ENCODE data around the gene ARSB. TPM values are rescaled to one million over a fixed set of nuclear protein-coding genes. Genes with fewer than 3 reads are reported as not detected.

The ARSB gene
- total RNA-seq, 2 experiments from 2014 or later = 9.2 TPM

DNA sequence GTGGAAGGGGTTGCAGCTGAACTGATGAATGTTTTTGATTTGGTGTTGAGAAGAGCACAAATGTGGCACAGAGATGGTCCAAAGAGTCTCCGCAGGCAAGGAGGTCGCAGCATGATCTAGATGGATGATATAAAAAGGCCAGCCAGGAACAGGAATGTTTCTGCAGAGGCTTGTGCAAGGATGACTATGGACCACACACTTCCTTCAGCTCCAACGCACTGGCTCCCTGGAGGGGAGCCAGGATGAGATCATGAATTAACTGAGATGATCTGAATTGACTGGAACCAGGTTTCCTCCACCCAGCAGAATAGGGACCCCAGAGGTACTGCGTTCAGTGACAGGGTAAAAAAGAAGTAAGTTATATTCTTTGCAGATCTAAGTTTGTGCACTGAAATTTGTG is 89.0 kb downstream of the ARSB start:
- no peak for DNase-seq (ENCODE audit: low spot score)
- CTCF ChIA-PET (ENCODE audit: unreplicated experiment) = interaction anchor here (0.6 kb wide), 1 partner anchor 285 kb away, joined by 3 read pairs; no protein-coding TSS in a partner anchor
- no TSS peak for BruUV-seq (replicated peaks)
- Histone ChIP-seq H3K4me3 (ENCODE audit: low read depth, low read length, poor library complexity, severe bottlenecking) (no peak overlapping the region), H3K9me2 (ENCODE audit: insufficient read depth, low read length) (no peaks in the 10 kb centered on the region), H3K4me2 (ENCODE audit: low read length) (no peak overlapping the region), H3K27ac (ENCODE audit: low read depth, low read length, poor library complexity, severe bottlenecking) (no peak overlapping the region), H4K20me1 (ENCODE audit: insufficient read depth, low read length) (no peaks in the 10 kb centered on the region), H3K9me3 (ENCODE audit: low read length) (peaks cover 16% of the 10 kb centered on the region; the same call in 1 of the 2 replicates), H3K79me2 (ENCODE audit: insufficient read depth, low read depth, low read length) (no peaks in the 10 kb centered on the region), H3K4me1 (ENCODE audit: insufficient read depth, low read length, poor library complexity, severe bottlenecking) (peaks cover 12% of the 10 kb centered on the region), H3K36me3 (ENCODE audit: insufficient read depth, low read length) (peaks cover 13% of the 10 kb centered on the region), H2AFZ (ENCODE audit: low read length) (no peak overlapping the region)
- POLR2A ChIA-PET = no interaction called here
- TF ChIP-seq EZH2phosphoT487 (IDR thresholded peaks at IDR 0.05; ENCODE audit: borderline replicate concordance, low read depth, low read length) = no peak
- TF ChIP-seq, protein P1, sequence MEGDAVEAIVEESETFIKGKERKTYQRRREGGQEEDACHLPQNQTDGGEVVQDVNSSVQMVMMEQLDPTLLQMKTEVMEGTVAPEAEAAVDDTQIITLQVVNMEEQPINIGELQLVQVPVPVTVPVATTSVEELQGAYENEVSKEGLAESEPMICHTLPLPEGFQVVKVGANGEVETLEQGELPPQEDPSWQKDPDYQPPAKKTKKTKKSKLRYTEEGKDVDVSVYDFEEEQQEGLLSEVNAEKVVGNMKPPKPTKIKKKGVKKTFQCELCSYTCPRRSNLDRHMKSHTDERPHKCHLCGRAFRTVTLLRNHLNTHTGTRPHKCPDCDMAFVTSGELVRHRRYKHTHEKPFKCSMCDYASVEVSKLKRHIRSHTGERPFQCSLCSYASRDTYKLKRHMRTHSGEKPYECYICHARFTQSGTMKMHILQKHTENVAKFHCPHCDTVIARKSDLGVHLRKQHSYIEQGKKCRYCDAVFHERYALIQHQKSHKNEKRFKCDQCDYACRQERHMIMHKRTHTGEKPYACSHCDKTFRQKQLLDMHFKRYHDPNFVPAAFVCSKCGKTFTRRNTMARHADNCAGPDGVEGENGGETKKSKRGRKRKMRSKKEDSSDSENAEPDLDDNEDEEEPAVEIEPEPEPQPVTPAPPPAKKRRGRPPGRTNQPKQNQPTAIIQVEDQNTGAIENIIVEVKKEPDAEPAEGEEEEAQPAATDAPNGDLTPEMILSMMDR (conservative IDR thresholded peaks at IDR 0.05; ENCODE audit: low read length) = no peak
- intact Hi-C loops (cut with micrococcal nuclease; ENCODE audit: unreplicated experiment) = no loop called here

DNA sequence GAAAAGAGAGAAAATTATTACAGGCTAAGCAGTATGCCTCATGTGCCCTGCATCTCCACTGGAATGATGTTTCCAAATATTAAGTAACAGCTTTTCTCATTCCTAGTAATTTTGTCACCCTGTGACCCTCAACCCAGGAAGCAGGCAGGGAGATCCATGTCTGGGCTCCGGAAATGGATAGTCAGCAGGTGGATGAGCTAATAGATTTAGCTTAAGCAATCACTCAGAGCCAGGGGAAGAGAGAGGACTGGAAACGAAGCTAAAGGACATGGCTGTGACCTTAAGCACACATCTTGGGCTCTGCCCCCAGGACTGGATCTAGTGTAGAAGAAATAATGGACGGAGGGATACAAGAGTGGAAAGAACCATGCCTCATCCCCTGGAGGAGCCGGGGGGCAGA is 89.5 kb downstream of the ARSB start:
- TF ChIP-seq, protein P1 (conservative IDR thresholded peaks at IDR 0.05; ENCODE audit: low read length) = no peak
- no peak for TF ChIP-seq EZH2phosphoT487 (IDR thresholded peaks at IDR 0.05; ENCODE audit: borderline replicate concordance, low read depth, low read length)
- ChIA-PET CTCF (ENCODE audit: unreplicated experiment) (interaction anchor here (0.6 kb wide), 1 partner anchor 284 kb away, joined by 3 read pairs; no protein-coding TSS in a partner anchor), POLR2A (no interaction called here)
- intact Hi-C loops (cut with micrococcal nuclease; ENCODE audit: unreplicated experiment) = no loop called here
- H3K9me3 ChIP-seq (ENCODE audit: low read length) = peaks cover 16% of the 10 kb centered on the region; the same call in 1 of the 2 replicates
- peaks cover 12% of the 10 kb centered on the region for H3K4me1 ChIP-seq (ENCODE audit: insufficient read depth, low read length, poor library complexity, severe bottlenecking)
- H3K36me3 ChIP-seq (ENCODE audit: insufficient read depth, low read length) = peaks cover 13% of the 10 kb centered on the region
- no peaks in the 10 kb centered on the region for H3K9me2 ChIP-seq (ENCODE audit: insufficient read depth, low read length)
- no peaks in the 10 kb centered on the region for H4K20me1 ChIP-seq (ENCODE audit: insufficient read depth, low read length)
- H3K4me2 ChIP-seq (ENCODE audit: low read length) = no peak overlapping the region
- no peak overlapping the region for H3K4me3 ChIP-seq (ENCODE audit: low read depth, low read length, poor library complexity, severe bottlenecking)
- DNase-seq (ENCODE audit: low spot score) = no peak
- H2AFZ ChIP-seq (ENCODE audit: low read length) = no peak overlapping the region
- H3K79me2 ChIP-seq (ENCODE audit: insufficient read depth, low read depth, low read length) = no peaks in the 10 kb centered on the region
- no TSS peak for BruUV-seq (replicated peaks)
- H3K27ac ChIP-seq (ENCODE audit: low read depth, low read length, poor library complexity, severe bottlenecking) = no peak overlapping the region

DNA sequence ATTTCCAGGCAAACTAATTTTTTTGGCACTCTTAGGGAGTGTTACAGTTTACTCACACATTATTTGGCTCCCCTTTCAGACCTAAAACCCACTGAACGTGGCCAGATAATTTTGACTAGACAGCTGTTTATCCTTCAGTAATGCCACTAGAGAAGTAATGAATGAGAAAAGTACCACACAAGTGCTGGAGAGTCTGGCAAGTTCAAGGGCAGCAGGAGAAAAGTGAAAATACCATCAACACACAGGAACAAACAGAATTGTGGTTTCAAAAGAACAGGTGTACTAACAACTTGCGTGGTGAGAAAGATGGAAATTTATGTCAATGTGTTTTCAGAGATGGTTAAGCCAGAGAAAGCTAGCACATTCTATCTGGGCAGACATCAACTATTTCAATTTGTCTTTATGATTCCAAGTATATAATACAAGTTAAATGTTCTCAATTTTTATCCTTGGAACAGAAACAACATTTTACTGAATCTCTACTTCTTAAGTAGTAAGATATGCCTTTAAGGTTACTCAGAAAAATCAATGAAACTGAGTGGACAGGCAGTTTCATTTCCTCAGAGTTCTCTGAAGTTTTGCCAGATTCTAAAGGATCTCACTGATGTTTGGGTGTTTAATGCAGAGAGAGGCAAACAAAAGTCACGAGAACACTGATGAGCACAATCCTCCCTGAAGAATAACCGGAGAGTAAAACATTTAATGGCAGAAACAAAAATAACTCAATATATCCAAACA is 91.0 kb downstream of the ARSB start:
- intact Hi-C loops (cut with micrococcal nuclease; ENCODE audit: unreplicated experiment) = no loop called here
- Histone ChIP-seq H3K27ac (ENCODE audit: low read depth, low read length, poor library complexity, severe bottlenecking) (no peak overlapping the region), H3K9me3 (ENCODE audit: low read length) (peaks cover 6% of the 10 kb centered on the region; the same call in 1 of the 2 replicates), H4K20me1 (ENCODE audit: insufficient read depth, low read length) (no peaks in the 10 kb centered on the region), H3K79me2 (ENCODE audit: insufficient read depth, low read depth, low read length) (no peaks in the 10 kb centered on the region), H2AFZ (ENCODE audit: low read length) (peak overlapping the region; percentile 21; the same call in 1 of the 2 replicates), H3K4me1 (ENCODE audit: insufficient read depth, low read length, poor library complexity, severe bottlenecking) (peaks cover 12% of the 10 kb centered on the region), H3K36me3 (ENCODE audit: insufficient read depth, low read length) (peaks cover 6% of the 10 kb centered on the region; the same call in 1 of the 2 replicates), H3K4me3 (ENCODE audit: low read depth, low read length, poor library complexity, severe bottlenecking) (no peak overlapping the region), H3K9me2 (ENCODE audit: insufficient read depth, low read length) (no peaks in the 10 kb centered on the region), H3K4me2 (ENCODE audit: low read length) (peak overlapping the region; percentile 33)
- no TSS peak for BruUV-seq (replicated peaks)
- TF ChIP-seq, protein P1 (conservative IDR thresholded peaks at IDR 0.05; ENCODE audit: low read length) = no peak
- no peak for TF ChIP-seq EZH2phosphoT487 (IDR thresholded peaks at IDR 0.05; ENCODE audit: borderline replicate concordance, low read depth, low read length)
- POLR2A ChIA-PET = no interaction called here
- peak; percentile 21 for DNase-seq (ENCODE audit: low spot score)
- CTCF ChIA-PET (ENCODE audit: unreplicated experiment) = no interaction called here

Data from OCI-LY7 (cell line).